Naive B cell (primary cell): ENCODE measurements around the gene DGUOK. TPM values are rescaled to one million over a fixed set of nuclear protein-coding genes. Genes with fewer than 3 reads are reported as not detected.

ENCODE experiments used
- ATAC-seq, 2 donors: fragments of 150-1000 bp; cut with Tn5 transposase; 2 replicates each; pipeline ENCODE4 v1.10.0; 2021; ENCODE audit warnings: low read depth in 2 of 2, mild to moderate bottlenecking in 2 of 2, moderate library complexity in 2 of 2
- DNase-seq: peaks from one replicate; pipeline ENCODE4 v3.0.0; 2022
- H3K27ac Mint-ChIP-seq, 6 donors: one replicate each; pipeline ENCODE4 v1.8.0; 2020 to 2022; ENCODE audit warnings: mild to moderate bottlenecking in 6 of 6, mixed read lengths in 6 of 6, moderate library complexity in 5 of 6, inconsistent platforms in 2 of 6
- H3K27me3 Mint-ChIP-seq, 3 donors: one replicate each; pipeline ENCODE4 v1.8.0; 2021 to 2022; ENCODE audit warnings: mixed read lengths in 3 of 3, mild to moderate bottlenecking in 1 of 3
- H3K36me3 Mint-ChIP-seq, 2 donors: one replicate each; pipeline ENCODE4 v1.8.0; 2020 to 2022; ENCODE audit warnings: mixed read lengths in 2 of 2, inconsistent platforms in 1 of 2, mild to moderate bottlenecking in 1 of 2
- H3K4me1 Mint-ChIP-seq, 3 donors: one replicate each; pipeline ENCODE4 v1.8.0; 2020 to 2022; ENCODE audit warnings: mixed read lengths in 3 of 3, inconsistent platforms in 1 of 3, mild to moderate bottlenecking in 1 of 3, moderate library complexity in 1 of 3
- H3K4me3 Mint-ChIP-seq, 8 donors: one replicate each; pipeline ENCODE4 v1.8.0; 2020 to 2022; ENCODE audit warnings: mild to moderate bottlenecking in 8 of 8, mixed read lengths in 8 of 8, moderate library complexity in 8 of 8, inconsistent platforms in 2 of 8
- H3K9me3 Mint-ChIP-seq, 7 donors: one replicate each; pipeline ENCODE4 v1.8.0; 2020 to 2022; ENCODE audit warnings: mixed read lengths in 7 of 7, mild to moderate bottlenecking in 5 of 7, inconsistent platforms in 2 of 7, moderate library complexity in 1 of 7
- polyA plus RNA-seq, 6 donors: library from polyadenylated mRNA; unstranded; fragments of 300-500 nt; fragmentation: Illumina TruSeq; gene quantifications; one replicate each; pipeline ENCODE4 v1.2.3, GENCODE V29; 2021; ENCODE audit warnings: low read depth in 6 of 6

Gene DGUOK
- polyA plus RNA-seq, 6 donors from 2014 or later = 192 to 245 (median 213) TPM

GRCh38 chr2:73952499-73953446, 26.1 kb downstream of the DGUOK start:
- H3K4me3 Mint-ChIP-seq = peak overlapping the region in 1 of 8 donors; percentile 32
- ATAC-seq = no peak
- peaks cover 27 to 47% of the 10 kb centered on the region in 2 donors for H3K36me3 Mint-ChIP-seq
- H3K4me1 Mint-ChIP-seq = peaks cover 25 to 37% (median 30%) of the 10 kb centered on the region in 3 donors
- H3K27ac Mint-ChIP-seq = peak overlapping the region in 2 of 6 donors; percentile 69 to 74
- no peak for DNase-seq
- no peaks in the 10 kb centered on the region for H3K27me3 Mint-ChIP-seq
- no peaks in the 10 kb centered on the region for H3K9me3 Mint-ChIP-seq

- H3K27ac Mint-ChIP-seq = peak overlapping the region in 2 of 6 donors; percentile 45 to 81
Observed at GRCh38 chr2:73956218-73956865, 29.7 kb downstream of the DGUOK start.

GRCh38 chr2:73961274-73961673, 34.6 kb downstream of the DGUOK start:
- no peak for DNase-seq

More at GRCh38 chr2:73956218-73956865, 29.7 kb downstream of the DGUOK start:
- Mint-ChIP-seq H3K36me3 (peaks cover 37 to 55% of the 10 kb centered on the region in 2 donors), H3K4me1 (peaks cover 7 to 14% (median 12%) of the 10 kb centered on the region in 3 donors), H3K27me3 (no peaks in the 10 kb centered on the region), H3K9me3 (peaks cover 0 to 2% (median 0%) of the 10 kb centered on the region in 7 donors), H3K4me3 (no peak overlapping the region)
- no peak for DNase-seq
- no peak for ATAC-seq

GRCh38 chr2:73961823-73962615, 35.3 kb downstream of the DGUOK start:
- Mint-ChIP-seq H3K4me3 (no peak overlapping the region), H3K36me3 (peaks cover 26 to 30% of the 10 kb centered on the region in 2 donors), H3K4me1 (peaks cover 0 to 5% (median 4%) of the 10 kb centered on the region in 3 donors), H3K27ac (peak overlapping the region in 1 of 6 donors; percentile 33), H3K27me3 (no peaks in the 10 kb centered on the region), H3K9me3 (peaks cover 0 to 8% (median 4%) of the 10 kb centered on the region in 7 donors)
- DNase-seq (no peak), ATAC-seq (no peak)

More at GRCh38 chr2:73961274-73961673, 34.6 kb downstream of the DGUOK start:
- ATAC-seq = no peak
- H3K27ac Mint-ChIP-seq = peak overlapping the region in 1 of 6 donors; percentile 62
- peaks cover 0 to 8% (median 4%) of the 10 kb centered on the region in 7 donors for H3K9me3 Mint-ChIP-seq
- H3K4me3 Mint-ChIP-seq = no peak overlapping the region
- H3K36me3 Mint-ChIP-seq = peaks cover 26 to 38% of the 10 kb centered on the region in 2 donors
- peaks cover 2 to 6% (median 4%) of the 10 kb centered on the region in 3 donors for H3K4me1 Mint-ChIP-seq
- H3K27me3 Mint-ChIP-seq = no peaks in the 10 kb centered on the region

GRCh38 chr2:73962798-73963197, 36.1 kb downstream of the DGUOK start:
- Mint-ChIP-seq H3K27me3 (no peaks in the 10 kb centered on the region), H3K4me3 (no peak overlapping the region), H3K27ac (peak overlapping the region in 2 of 6 donors; percentile 4 to 10), H3K4me1 (peaks cover 0 to 11% (median 7%) of the 10 kb centered on the region in 3 donors), H3K9me3 (peaks cover 0 to 8% (median 4%) of the 10 kb centered on the region in 7 donors), H3K36me3 (peaks cover 23 to 27% of the 10 kb centered on the region in 2 donors)
- no peak for DNase-seq
- ATAC-seq = no peak

- H3K27ac Mint-ChIP-seq = peak overlapping the region in 2 of 6 donors; percentile 8 to 44
- H3K9me3 Mint-ChIP-seq = peaks cover 0 to 8% (median 4%) of the 10 kb centered on the region in 7 donors
- H3K36me3 Mint-ChIP-seq = peaks cover 17 to 19% of the 10 kb centered on the region in 2 donors
- H3K27me3 Mint-ChIP-seq = no peaks in the 10 kb centered on the region
- ATAC-seq (no peak), DNase-seq (no peak)
- H3K4me3 Mint-ChIP-seq = no peak overlapping the region
- H3K4me1 Mint-ChIP-seq = peaks cover 3 to 19% (median 15%) of the 10 kb centered on the region in 3 donors
Observed at GRCh38 chr2:73963385-73964120, 36.9 kb downstream of the DGUOK start.

GRCh38 chr2:73964223-73964622, 37.5 kb downstream of the DGUOK start:
- H3K27ac Mint-ChIP-seq = no peak overlapping the region
- no peak for DNase-seq
- peaks cover 0 to 8% (median 4%) of the 10 kb centered on the region in 7 donors for H3K9me3 Mint-ChIP-seq
- peaks cover 4 to 23% (median 17%) of the 10 kb centered on the region in 3 donors for H3K4me1 Mint-ChIP-seq
- H3K4me3 Mint-ChIP-seq = no peak overlapping the region
- no peak for ATAC-seq
- H3K27me3 Mint-ChIP-seq = no peaks in the 10 kb centered on the region
- peaks cover 11 to 13% of the 10 kb centered on the region in 2 donors for H3K36me3 Mint-ChIP-seq

- ATAC-seq (no peak), DNase-seq (no peak)
- H3K4me3 Mint-ChIP-seq = peak overlapping the region in 1 of 8 donors; percentile 30
- peaks cover 4 to 31% (median 21%) of the 10 kb centered on the region in 3 donors for H3K4me1 Mint-ChIP-seq
- peak overlapping the region in 1 of 6 donors; percentile 20 for H3K27ac Mint-ChIP-seq
- H3K9me3 Mint-ChIP-seq = peaks cover 0 to 8% (median 4%) of the 10 kb centered on the region in 7 donors
- H3K27me3 Mint-ChIP-seq = no peaks in the 10 kb centered on the region
- peaks cover 5 to 10% of the 10 kb centered on the region in 2 donors for H3K36me3 Mint-ChIP-seq
Observed at GRCh38 chr2:73965053-73965452, 38.4 kb downstream of the DGUOK start.

GRCh38 chr2:73968357-73968937, 41.8 kb downstream of the DGUOK start:
- peaks cover 27 to 64% (median 44%) of the 10 kb centered on the region in 3 donors for H3K4me1 Mint-ChIP-seq
- DNase-seq (no peak), ATAC-seq (no peak)
- peaks cover 0 to 3% (median 0%) of the 10 kb centered on the region in 7 donors for H3K9me3 Mint-ChIP-seq
- H3K4me3 Mint-ChIP-seq = no peak overlapping the region
- H3K36me3 Mint-ChIP-seq = no peaks in the 10 kb centered on the region
- H3K27ac Mint-ChIP-seq = peak overlapping the region in 3 of 6 donors; percentile 11 to 78 (median 68)
- no peaks in the 10 kb centered on the region for H3K27me3 Mint-ChIP-seq

GRCh38 chr2:73969356-73969755, 42.7 kb downstream of the DGUOK start:
- Mint-ChIP-seq H3K27ac (no peak overlapping the region), H3K9me3 (peaks cover 0 to under 1% (median 0%) of the 10 kb centered on the region in 7 donors), H3K4me1 (peaks cover 27 to 66% (median 44%) of the 10 kb centered on the region in 3 donors), H3K36me3 (no peaks in the 10 kb centered on the region), H3K27me3 (no peaks in the 10 kb centered on the region), H3K4me3 (no peak overlapping the region)
- no peak for DNase-seq
- no peak for ATAC-seq

- Mint-ChIP-seq H3K9me3 (no peaks in the 10 kb centered on the region), H3K27ac (peak overlapping the region; percentile 21 to 97 (median 84)), H3K4me1 (peaks cover 27 to 66% (median 44%) of the 10 kb centered on the region in 3 donors), H3K36me3 (no peaks in the 10 kb centered on the region), H3K27me3 (no peaks in the 10 kb centered on the region), H3K4me3 (peak overlapping the region; percentile 51 to 92 (median 82))
- no peak for DNase-seq
- no peak for ATAC-seq
Observed at GRCh38 chr2:73970141-73970803, 43.6 kb downstream of the DGUOK start.
